ENCODE measurements around the gene NFYC.
"Not testable (repeated sequence)": the region's sequence is repeated elsewhere in the genome, so short reads cannot be mapped to it uniquely, and the experiment has no call there.

The NFYC gene

DNA sequence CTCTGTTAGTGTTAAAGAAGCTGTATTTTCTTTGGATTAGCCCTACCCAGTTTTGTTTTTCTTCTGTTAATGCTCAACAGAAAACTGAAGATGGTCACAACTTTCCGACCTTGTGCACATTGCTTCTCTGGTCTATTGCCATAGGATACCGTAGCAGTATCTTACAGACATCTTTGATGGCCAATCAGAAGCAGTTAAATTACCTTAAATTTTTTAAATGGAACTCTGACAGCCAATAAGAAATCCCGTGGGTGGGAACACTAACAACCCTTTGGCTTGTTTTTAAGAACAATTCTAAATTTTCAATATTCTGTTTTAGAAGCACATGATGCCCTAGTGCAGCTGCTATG lies 17.2 kb downstream of the NFYC start:
- no peak for DNase-seq

DNA sequence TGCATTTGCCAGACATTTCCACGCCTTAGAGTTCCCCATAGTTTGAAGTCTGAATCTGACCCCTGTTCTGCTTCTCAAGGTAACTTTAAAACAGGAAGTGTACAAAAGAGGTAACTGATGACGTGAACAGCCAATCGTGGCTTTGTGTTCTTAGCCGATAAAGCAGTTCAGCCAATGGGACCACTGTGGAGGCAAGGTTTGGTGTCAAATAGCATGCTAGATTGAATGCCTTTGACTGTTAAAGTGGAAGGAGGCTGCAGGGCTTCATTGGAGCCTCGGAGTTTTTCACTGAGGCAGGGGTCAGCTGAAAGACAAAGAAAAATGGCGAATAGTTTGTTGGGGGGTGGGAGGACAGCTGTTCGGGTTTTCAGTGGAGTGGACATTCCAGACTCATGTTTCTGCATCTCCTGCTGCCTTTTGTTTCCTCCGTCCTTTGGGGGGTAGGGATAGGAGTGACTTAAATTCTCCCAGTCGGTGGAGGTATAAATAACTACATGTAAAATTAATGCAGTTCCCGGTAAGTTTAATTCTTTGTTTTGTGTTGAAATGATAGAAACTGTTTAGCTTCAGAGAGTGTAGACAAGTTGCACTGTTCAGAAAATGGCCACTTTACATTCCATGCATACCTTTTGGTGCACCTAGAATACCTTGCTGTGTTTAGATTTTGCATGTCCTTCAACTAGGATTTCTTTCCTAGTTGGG lies 17.7 kb downstream of the NFYC start:
- peak; percentile 64 to 88 (median 76) for DNase-seq

DNA sequence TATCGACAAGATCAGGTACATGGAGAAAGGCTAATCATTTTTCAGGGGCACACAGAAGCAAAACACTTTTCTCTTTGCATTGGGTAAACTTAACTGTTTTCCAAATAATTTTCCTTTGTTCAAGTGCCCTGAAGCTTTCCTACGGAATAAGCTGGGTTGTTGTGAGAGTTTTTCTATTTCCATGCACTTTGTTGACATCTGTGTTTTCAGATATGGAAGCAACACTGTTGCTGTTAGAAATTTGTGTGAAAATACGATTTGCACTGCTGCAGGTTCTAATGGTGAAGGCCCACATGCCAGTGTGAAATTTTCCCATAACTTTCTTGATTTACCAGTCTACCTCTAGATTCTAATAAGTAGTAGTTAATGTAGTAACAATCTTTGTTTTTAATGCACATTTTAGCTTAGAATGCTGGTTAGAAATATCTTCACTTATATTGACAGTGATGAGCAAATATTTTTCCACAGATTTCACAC lies 18.3 kb downstream of the NFYC start:
- no peak for DNase-seq

DNA sequence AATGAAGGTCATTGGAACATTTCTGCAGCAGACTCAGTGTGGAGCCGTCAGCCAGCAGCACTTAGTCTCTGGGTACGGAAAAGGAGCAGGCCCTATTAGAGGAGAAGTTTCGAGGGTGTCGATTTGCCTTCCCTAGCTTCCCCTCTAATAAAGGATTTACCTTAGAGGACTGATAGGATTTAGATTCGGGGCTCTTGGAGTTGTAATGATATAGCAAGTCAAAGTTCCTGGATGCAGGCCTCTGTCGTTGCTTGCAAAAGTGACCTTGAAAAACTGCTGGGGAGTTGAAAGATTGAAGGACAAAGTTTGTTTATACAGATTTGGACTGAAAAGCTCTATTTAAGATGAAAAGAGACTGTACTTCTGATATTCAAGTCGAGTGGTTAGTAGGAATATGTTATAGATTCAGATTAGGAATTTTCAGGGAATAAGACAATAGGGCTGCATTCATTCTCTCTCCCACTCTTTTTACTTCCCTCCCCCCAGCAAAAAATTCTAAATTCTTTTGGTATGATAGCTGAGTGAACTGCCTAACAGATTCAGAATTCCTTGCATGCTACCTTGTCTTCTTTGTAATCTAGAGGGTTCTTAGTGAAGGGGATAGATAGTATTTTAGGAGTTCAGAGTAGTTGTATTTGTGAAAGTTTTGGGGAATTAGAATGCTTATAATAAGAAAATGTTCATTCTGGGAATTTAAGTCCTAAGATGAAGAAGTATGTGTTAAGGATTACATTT lies 19.2 kb downstream of the NFYC start:
- no peak for DNase-seq

DNA sequence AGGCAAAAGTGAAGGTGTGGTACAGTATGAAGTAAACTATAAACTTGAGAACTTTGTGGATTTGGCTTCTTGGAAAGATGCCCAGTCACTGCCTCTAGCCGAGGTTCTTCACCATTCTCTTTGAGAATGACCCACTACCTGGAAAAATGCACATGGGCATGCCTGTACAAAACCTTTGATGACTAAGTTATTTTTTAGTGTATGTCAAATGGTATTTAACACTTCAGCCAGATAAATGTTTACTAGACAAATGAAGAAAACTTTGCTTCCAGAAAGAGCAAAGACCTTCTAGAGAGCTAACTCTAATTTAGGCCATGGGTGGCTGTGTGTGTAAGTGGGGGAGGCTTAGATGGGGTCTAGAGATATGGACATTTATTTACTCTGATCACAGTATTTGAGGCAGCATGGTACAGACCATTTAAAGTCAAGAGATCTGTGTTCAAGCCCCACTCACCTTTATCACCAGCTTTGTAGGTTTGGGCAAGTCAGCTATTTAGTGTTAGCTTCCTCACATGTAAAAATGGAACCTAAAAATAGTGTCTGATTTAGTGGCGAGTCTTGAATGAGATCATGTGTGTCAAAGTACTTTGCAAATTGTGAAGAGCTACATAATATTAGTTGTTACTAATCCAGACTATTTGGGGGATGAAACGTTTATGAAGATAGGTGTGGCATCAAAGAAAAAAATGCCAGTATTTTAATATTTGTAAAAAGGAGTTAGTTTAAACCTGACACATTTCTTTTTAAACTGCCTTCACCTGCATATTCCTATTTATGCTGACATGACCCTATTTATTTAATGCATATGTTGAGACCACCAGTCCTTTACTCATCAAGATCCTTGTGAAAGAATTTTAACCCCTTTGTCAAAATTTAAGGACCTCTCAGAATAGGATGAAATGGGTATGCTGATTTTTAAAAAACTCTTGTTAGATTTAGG lies 20.2 kb downstream of the NFYC start:
- peak in 2 of 4 experiments; percentile 67 to 69 for DNase-seq

DNA sequence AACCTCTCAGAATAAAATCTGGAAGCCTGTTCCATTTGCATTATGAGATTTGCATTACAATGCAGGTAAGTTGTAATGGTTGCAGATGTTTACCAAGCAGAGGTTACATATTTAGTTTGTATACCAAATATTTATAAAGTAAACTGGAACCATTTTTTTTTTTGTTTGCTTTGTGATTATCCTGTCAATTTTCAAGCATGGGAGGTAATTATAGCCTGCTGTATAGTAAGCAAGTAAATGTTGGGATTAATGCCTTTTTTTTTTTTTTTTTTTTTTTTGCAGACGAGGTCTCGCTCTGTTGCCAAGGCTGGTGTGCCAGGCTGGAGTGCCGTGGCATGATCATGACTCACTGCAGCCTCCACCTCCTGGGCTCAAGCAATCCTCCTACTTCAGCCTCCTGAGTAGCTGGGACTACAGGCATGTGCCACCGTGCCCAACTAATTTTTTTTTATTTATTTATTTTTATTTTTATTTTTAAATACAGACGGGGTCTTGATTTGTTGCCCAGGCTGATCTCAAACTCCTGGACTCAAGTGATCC lies 21.0 kb downstream of the NFYC start:
- peak in 2 of 4 experiments; percentile 33 to 34 for DNase-seq

DNA sequence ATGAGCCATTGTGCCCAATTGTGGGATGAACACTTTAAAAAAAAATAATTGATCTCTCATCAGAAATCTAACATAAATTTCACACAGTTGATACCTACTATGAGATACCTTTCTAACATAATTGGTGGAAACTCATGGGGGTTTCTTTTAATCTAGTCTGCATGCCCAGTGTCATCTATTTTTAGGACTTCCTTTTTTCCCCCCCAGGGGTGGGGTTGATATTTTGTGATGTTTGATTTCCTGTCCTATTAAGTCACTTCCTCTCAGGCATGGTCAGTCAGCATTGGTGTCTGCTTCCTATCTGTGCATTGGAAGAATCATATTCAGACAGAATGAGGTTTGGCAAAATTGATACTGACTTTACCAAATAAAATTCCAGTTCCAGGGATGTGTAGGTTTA lies 21.5 kb downstream of the NFYC start:
- peak; percentile 61 to 88 (median 78) for DNase-seq

DNA sequence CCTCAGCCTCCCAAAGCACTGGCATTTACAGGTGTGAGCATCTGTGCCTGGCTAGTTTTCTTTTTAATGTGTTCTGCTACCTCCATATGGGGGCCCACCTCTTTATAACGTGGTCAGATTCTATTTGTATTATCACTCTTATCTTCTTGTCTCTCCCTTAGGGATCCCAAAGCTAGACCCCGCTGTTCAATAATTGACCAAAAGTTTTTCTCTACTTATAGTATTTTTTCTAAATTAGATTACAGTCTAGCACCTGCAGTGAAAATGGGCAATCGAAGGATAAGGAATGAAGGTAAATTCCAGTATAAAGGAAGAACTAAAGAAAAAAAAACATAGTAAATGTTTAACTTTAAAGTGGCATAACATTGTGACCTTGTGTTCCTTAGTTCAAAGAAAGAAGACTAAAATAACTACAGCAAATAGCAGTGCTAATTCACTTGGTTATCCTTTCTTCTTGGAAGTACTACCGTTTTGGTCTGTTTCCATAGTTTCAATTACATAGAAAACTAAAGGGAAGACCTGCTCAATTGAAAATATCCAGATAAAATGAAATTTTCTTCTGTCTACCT lies 24.1 kb downstream of the NFYC start:
- DNase-seq = no peak

DNA sequence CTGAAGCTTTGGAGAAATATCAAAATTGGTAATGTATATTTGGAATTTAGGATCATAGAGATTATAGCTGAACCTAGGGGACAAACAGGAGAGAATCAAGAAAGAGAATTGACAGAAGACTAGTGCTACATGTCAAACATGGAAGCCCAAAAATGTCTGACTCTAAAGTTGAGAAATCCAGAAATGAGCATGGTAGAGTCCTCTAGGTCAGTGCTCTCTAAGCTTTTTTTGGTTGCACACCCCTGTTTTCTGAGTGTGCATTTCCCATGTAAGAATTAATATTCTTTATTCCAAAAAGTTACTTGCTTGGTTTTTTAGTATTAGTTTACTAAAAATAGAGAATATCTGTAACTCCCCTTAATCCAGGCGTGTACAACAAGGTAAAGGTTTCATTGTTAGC lies 25.6 kb downstream of the NFYC start:
- no peak for DNase-seq

DNA sequence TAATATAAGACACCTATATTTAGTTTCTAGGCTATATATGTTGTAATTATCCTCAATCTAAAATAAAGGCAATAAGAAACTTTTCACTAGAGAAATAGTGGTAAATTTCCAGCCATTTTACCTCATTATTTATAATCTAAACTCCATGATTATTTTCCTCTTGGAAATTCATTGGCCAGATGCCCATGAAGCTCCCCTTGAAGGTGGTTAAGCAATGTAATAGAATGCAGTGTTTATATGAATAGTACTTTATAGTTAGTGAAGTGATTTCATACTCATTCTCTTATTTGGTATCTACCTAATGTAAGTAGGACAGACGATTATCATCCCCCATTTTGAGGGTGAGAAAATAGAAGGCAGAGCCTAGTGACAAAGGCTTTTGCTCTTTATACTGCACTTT lies 26.5 kb downstream of the NFYC start:
- DNase-seq = no peak

DNA sequence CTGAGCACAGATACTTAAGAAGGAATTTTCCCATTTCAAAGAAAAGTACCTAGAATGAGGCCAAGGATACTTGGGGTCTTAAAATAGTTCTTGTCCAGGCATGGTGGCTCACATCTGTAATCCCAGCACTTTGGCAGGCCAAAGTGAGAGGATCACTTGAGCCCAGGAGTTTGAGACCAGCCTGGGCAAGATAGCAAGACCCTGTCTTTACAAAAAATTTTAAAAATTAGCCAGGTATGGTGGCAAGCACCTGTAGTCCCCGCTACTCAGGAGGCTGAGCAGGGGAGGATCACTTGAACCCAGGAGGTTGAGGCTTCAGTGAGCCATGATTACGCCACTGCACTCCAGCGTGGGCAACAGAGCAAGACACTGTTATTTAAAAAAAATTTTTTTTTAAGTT lies 29.0 kb downstream of the NFYC start:
- peak in 2 of 4 experiments; percentile 17 to 24 for DNase-seq

DNA sequence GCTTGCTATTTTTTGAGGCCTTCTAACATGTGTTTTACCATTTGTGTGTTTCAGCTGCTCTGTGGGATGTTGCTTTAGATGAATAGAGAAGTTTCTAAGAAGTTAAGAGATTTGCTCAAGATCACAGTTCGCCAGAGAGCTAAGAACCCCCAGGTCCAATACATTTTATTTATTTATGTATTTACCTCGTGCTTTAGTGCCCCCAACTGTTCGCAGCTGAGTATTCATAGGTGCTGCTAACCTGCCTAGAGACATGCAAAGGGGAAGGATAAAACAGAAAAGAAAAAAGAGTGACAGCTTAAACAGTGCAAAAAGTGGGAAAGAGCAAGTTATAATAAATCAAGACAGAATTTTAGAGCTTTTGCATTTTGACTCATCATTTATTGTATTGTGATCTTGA lies 31.1 kb downstream of the NFYC start:
- no peak for DNase-seq

DNA sequence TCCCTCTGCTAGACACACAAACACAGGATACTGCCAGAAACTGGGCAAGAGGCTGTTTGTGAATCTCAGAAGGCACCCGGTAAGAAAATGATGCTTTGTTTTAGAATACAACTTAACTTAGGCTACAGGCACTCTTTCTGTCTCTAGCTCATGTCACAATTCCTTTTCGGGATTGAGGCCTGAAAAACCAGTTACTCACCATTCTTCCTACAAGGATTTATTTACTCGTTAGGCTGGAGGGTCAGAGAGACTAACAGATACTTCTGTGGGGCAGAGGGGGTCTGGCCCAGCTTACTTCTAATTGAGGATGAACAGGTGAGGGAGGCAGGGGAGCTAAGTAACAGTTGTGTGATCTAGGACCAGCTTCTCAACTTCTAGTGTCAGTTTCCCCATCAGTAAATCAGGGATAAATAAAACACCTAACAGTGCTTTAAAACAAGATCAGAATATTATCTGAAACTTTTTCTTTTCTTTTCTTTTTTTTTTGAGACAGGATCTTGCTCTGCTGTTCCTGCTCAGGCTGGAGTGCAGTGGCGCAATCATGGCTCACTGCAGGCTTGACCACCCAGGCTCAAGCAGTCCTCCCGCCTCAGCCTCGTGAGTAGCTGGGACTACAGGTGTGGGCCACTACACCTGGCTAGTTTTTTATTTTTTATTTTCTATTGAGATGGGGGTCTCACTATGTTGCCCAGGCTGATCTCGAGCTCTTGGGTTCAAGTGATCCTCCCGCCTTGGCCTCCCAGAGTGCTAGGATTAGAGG lies 31.9 kb downstream of the NFYC start:
- DNase-seq = no peak

DNA sequence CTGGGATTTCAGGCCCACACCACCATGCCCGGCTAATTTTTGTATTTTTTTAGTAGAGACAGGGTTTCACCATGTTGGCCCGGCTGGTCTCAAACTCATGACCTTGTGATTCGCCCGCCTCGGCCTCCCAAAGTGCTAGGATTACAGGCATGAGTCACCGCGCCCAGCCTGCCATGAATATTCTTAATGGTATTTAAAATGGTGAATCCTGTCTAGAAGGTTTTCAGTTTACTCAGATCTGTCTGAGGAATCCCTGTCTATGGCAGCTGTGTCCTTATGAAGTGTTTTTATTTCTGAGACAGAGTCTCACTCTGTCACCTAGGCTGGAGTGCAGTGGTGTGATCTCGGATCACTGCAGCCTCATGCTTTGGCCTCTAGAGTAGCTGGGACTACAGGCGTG lies 36.2 kb downstream of the NFYC start:
- not testable (repeated sequence) for DNase-seq

DNA sequence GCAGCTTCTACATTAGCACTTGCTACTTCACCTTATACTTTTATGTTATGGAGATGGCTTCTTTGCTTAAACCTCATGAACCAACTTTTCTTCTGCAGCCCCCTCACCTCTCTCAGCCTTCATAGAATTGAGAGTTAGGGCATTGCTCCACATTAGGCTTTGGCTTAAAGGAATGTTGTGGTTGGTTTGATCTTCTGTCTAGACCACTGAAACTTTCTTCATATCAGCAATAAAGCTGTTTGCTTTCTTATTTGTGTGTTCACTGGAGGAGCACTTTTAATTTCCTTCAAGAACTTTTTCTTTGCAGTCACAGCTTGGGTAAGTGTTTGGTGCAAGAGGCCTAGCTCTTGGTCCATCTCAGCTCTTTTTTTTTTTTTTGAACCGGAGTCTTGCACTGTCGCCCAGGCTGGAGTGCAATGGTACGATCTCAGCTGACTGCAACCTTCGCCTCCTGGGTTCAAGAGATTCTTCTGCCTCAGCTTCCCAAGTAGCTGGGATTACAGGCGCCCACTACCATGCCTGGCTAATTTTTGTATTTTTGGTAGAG lies 37.9 kb downstream of the NFYC start:
- DNase-seq = not testable (repeated sequence)

DNA sequence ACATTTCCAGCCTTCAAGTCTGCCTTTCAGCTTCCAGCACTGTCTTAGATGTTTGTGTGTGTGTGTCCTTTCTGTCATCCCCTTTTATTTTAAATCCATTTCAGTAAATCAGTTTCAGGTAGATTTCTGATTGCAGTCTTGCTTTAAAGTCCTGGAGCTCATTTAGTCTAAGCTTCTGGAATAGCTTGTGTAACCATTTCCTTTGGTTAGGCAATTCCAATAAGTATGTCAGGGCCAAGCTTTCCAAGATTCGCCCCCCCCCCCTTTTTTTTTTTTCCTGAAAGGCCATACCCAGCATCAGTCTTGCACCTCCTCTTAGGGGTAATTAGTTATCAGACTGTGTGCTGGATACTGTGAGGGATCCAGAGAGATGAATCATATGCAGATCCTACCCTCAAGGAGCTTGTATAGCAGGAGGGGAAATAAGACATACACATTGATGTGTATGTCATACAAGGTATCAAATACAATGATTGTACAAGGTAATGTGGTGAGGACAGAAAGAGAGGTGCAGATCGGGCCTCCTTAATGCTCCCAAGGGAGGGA lies 41.3 kb downstream of the NFYC start:
- DNase-seq = no peak

DNA sequence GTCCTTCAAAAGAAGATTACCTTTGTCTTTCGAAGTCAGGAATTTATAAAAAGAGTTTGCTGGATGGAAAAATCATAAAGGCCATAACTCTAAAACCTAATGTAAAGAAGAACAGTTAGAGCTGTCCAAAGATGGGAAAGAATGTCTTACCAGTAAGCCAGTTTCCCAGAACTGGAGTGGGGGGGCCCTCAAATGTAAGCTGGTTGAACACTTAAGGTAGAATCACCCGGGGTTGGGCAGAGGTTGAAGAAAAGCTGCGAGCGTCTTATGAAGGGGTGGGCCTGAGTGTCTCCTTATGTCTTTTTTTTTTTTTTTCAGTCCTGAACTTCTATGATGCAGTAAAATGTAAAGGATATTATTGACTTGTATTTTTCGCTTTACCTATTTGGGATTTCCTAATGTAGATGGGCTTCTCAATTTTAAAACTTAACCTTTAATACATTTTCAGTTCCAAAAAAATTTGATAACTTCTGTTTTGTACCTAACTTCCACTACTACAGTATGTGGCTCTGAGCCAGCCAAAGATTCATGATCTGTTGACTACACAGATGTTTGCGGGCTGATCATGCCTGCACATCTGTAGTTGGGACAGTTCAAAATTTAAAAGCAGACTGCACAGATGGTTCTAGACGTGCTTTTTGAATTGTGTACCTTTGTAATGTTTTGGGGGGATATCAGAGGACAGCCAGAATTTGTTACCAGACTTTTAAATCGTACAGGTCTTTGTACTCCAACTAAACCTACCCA lies 43.6 kb downstream of the NFYC start:
- no peak for DNase-seq

DNA sequence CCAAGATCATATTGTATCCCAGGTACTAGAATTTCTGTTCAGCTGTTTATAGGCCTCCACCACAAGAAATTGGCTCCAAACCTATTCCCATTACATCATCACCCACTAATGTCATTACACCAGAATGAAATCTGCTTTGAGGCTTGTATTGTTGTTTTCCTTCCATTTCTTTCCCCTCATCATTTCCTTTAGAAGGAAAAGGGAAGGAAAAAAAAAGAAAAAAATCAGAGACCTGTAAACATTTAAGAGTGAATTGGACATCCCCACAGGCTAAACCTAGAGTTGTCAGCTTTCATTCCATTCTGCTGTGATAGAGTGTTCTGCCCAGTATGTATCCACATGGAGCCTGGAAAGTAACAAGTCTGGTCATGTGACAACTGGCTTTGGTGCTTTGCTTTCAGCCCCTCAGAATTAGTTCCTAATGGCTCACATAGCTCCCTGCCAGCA lies 44.6 kb downstream of the NFYC start:
- DNase-seq = no peak

DNA sequence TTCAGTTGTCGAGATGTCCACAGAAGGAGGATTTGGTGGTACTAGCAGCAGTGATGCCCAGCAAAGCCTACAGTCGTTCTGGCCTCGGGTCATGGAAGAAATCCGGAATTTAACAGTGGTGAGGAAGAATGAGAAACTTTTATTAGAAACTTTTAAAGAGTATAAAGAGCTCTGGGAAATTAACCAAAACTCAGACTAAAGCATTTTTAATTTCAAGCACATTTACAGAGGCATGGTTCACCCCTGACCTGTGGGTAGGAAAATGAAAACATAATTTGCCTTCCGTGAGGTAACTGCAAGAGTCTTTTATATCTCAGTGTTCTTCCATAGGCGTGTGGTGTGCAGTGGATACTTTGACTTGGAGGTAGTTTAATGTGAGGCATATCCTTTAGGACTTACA lies 47.3 kb downstream of the NFYC start:
- no peak for DNase-seq

DNA sequence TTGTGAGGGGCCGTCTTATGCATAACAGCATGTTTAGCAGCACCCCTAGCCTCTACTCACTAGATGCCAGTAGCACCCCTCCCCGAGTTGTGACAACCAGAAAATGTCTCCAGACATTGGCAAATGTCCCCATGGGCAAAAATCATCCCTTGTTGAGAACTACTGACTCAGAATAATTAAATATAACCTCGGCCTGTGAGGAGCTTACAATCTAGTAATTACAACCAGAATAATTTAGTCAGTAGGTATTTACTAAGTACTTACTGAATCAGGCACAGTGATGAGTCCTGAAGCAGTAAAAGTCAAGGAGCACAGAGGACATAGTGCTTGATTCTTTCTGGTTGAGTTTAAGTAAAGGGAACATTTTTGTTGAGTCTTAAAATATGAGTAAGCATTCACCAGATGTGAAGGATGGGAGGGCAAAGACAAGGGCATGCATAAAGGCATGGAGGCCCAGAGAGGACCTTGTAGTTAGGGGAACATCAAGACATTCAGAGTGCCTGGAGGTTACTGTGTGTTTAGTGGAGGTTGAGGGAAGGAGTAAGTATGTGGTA lies 48.0 kb downstream of the NFYC start:
- DNase-seq = no peak

Measured in suppressor macrophage (primary cell).